Activated CD4-positive, alpha-beta T cell treated with anti-CD3 and anti-CD28 coated beads, Interleukin-10, Interleukin-2, amounts not matched to agents 100 ng/mL and 50 ng/mL, durations not matched to agents 16 hours and 8 hours (primary cell): ENCODE data around the gene FN1.
A peak's percentile ranks its signal among the peaks of the same experiment; 100 is the strongest.

Experiments
- DNase-seq: peaks from one replicate; pipeline ENCODE4 v3.0.0-alpha.2; 2020

Gene FN1

DNA sequence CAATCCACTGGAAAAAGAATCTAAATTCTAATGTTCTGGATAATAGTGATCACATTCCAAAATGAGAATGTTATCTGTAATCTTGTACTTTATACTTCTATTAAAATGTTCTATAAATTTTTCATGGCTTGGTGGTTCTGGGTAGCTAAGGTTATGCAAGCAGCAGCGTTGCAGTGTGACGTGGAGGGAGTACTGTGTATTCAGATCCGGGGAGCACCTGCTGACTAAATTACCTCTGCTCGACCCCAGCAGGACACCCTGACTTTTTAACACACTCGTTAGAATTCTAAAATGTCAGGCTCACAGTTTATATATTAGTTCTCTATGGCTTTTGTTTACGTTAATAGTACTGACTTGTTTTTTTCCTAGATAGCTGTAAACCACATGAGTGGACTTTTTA lies 111.1 kb downstream of the FN1 start:
- no peak for DNase-seq

DNA sequence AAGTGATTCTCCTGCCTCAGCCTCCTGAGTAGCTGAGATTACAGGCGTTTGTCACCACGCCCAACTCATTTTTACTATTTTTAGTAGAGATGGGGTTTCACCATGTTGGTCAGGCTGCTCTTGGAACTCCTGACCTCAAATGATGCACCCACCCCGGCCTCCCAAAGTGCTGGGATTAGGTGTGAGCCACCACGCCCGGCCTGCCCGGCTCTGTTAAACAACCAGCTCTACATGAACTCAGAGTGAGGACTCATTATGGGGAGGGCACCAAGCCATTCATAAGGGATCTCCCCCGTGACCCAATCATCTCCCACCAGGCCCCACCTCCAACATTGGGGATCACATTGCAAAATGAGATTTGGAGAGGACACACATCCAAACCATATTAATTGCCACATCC lies 115.2 kb downstream of the FN1 start:
- DNase-seq: no peak

DNA sequence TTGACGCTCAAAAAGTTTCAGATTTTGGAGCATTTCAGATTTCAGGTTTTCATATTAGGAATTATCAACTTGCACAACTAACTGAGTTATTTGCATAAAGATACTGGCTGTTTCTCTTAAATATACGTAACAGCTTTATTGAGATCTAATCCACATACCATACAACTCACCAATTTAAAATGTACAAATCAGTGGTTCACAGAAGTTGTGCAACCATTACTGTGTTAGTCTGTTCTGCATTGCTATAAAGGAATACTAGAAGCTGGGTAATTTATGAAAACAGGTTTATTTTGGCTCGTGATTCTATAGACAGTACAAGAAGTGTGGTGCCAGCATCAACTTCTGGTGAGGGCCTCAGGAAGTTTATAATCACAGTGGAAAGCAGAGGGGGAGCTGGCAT lies 115.8 kb downstream of the FN1 start:
- no peak for DNase-seq

DNA sequence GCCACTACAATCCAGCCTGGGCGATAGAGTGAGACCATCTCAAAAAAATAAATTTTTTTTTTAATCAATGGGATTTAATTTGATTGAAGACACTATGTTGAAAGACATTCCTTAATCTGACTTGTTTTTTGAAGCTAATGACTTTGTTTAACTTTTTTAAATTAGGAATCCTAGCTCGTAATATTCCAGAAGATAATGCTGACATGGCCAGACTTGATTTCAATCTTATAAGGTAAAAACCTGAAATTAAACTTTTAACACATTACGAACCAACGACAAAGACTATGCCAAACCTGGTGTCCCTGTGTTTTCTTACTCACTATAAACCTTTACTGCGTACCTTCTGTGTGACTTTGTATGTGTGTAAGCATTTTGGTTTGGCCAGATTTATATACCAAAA lies 116.4 kb downstream of the FN1 start:
- no peak for DNase-seq

DNA sequence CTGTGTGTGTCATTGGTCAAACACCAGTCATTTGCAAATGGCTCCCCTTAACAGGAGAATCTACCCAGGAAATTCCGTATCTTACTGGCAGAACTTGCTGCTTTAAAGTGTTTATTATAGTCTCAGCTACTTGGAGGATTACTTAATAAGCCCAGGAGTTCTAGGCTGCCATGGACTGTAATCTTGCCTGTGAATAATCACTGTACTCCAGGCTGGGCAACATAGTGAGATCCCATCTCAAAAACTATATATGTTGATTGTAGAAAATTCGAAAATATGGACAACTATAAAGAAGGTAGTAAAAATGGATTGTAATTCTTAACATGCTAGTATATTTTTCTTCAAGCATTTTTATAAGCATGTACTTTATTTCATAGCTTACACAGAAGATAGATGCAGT lies 119.5 kb downstream of the FN1 start:
- DNase-seq: no peak

DNA sequence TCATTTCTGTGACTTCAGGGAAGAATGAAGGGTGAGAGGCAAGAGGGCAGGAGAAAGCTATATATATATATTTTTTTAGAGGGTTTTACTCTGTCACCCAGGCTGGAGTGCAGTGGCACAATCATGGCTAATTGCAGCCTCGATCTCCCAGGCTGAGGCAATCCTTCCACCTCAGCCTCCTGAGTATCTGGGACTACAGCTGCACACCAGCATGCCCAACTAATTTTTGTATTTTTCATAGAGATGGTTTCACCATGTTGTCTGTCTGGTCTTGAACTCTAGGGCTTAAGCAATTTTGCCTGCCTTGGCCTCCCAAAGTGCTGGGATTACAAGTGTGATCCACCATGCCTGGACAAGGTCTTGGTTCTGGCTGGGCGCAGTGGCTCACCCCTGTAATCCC lies 120.6 kb downstream of the FN1 start:
- no peak for DNase-seq

DNA sequence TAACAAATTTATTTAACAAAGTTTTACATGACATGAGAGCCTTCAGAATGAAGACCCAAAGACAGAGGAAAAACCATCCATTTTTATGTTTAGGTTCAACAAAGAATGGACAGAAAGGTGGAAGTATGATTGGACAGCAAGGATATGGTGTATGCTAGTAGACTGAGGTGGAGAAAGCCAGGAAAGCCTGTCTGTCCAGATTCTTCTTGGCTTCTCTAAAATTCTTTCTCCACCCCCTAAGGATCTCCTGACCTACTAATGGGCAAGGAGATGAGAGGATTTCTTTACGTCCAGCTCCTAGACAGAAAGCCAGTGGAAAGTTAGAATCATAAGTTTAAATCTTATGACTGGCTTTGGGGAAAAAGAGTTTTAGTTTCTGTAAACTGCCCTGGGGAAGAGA lies 121.0 kb downstream of the FN1 start:
- DNase-seq: no peak

DNA sequence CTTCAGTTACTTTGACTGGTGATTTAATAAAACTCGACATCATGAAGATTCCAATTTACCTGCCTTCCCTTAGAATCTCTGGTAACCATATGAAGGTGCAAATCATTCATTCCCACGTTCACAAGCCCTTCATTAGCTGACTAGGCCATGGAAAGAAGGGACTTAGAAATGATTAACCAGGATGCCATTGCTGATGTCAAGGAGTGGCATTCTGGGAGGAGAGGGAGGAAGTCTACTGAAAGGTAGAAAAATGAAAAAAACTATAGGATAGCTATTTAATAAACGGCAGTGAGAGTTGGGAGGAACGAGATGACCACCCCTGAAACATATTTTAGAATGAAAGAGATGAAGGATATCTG lies 122.6 kb downstream of the FN1 start:
- no peak for DNase-seq

DNA sequence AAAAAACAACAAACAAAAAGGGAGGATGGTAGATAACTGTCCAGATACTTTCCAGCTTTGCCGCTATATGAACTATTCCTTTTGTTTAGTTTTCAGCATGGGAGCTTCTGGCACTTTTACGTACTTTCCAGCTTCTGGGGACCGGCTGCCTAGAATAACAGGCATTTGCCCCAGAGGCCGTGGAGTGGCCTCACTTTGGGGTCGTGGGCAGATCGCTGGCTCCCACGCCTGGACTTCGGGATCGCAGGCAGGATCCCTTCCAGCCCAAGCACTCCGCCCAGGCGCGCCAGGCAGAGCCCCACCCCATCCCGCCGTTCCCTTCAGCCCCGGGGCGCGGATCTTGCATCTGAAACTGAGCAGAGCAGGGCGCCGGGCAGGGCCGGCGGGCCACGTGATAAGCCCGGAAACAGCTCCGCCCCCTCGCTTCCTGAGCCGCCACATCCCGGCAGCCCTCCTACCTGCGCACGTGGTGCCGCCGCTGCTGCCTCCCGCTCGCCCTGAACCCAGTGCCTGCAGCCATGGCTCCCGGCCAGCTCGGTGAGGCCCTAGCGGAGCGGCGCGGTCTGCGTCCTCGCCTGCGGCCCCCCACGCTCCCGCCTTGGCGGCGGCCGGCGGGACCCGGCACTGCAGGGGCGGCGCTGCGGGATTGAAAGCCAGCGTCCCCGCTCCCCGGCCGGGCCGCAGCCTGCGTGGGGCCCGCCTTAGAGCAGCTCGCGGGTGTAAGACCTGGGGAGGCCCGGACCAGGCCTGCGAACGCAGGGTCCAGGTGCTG lies 124.1 kb downstream of the FN1 start, which contains the start of gene ATIC:
Gene ATIC (plus strand): TSS at position 435 of the 772 bp plus-strand sequence. CDS start 84 bp downstream, at position 519.
- peak; percentile 96 for DNase-seq

DNA sequence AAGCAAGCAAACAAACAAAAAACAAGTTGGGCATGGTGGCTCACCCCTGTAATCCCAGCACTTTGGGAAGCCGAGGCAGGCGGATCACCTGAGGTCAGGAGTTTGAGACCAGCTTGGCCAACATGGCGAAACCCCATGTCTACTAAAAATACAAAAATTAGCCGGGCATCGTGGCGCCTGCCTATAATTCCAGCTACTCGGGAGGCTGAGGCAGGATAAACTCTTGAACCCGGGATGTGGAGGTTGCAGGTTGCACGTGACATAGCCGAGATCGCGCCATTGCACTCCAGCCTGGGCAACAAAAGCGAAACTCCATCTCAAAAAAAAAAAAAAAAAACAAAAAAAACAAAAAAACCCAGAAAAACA lies 124.6 kb downstream of the FN1 start:
- peak; percentile 24 for DNase-seq
